ENCODE measurements around the gene CBLN1. TPM values are rescaled to one million over a fixed set of nuclear protein-coding genes. Genes with fewer than 3 reads are reported as not detected.
"Not testable (repeated sequence)": the region's sequence is repeated elsewhere in the genome, so short reads cannot be mapped to it uniquely, and the experiment has no call there.

CBLN1 gene
- polyA plus RNA-seq, 3 donors from 2014 or later: not detected

- Mint-ChIP-seq H3K4me1 (peaks cover 0 to 5% of the 10 kb centered on the region in 2 donors), H3K27me3 (ENCODE audit: low read depth in 3 of 3) (peaks cover 19 to 36% (median 19%) of the 10 kb centered on the region in 3 donors), H3K4me3 (no peak overlapping the region), H3K27ac (no peak overlapping the region), H3K36me3 (peaks cover 0 to 6% (median 0%) of the 10 kb centered on the region in 3 donors), H3K9me3 (peaks cover 0 to 15% (median 5%) of the 10 kb centered on the region in 6 donors)
- no peak for DNase-seq
Measured at GRCh38 chr16:49274591-49274990, 7.0 kb downstream of the CBLN1 start.

- Mint-ChIP-seq H3K27me3 (ENCODE audit: low read depth in 3 of 3) (peaks cover 12 to 30% (median 19%) of the 10 kb centered on the region in 3 donors), H3K27ac (no peak overlapping the region), H3K36me3 (peaks cover 0 to 2% (median 0%) of the 10 kb centered on the region in 3 donors), H3K4me3 (no peak overlapping the region), H3K4me1 (peaks cover 0 to 2% of the 10 kb centered on the region in 2 donors), H3K9me3 (peaks cover 0 to 12% (median 5%) of the 10 kb centered on the region in 6 donors)
- DNase-seq: no peak
Measured at GRCh38 chr16:49273771-49274170, 7.9 kb downstream of the CBLN1 start.

- Mint-ChIP-seq H3K4me1 (no peaks in the 10 kb centered on the region), H3K9me3 (peaks cover 0 to 4% (median 2%) of the 10 kb centered on the region in 6 donors), H3K4me3 (no peak overlapping the region), H3K27ac (no peak overlapping the region), H3K27me3 (ENCODE audit: low read depth in 3 of 3) (peaks cover 6 to 21% (median 17%) of the 10 kb centered on the region in 3 donors), H3K36me3 (no peaks in the 10 kb centered on the region)
- DNase-seq: no peak
Measured at GRCh38 chr16:49271363-49271762, 10.3 kb downstream of the CBLN1 start.

- H3K4me3 Mint-ChIP-seq: no peak overlapping the region
- H3K27ac Mint-ChIP-seq: no peak overlapping the region
- no peak for DNase-seq
- H3K27me3 Mint-ChIP-seq (ENCODE audit: low read depth in 3 of 3): peaks cover 2 to 15% (median 11%) of the 10 kb centered on the region in 3 donors
- H3K9me3 Mint-ChIP-seq: peaks cover 0 to 2% (median 0%) of the 10 kb centered on the region in 6 donors
- H3K36me3 Mint-ChIP-seq: no peaks in the 10 kb centered on the region
- no peaks in the 10 kb centered on the region for H3K4me1 Mint-ChIP-seq
Measured at GRCh38 chr16:49269201-49269600, 12.4 kb downstream of the CBLN1 start.

GRCh38 chr16:49268667-49269066 is 13.0 kb downstream of the CBLN1 start:
- H3K9me3 Mint-ChIP-seq: peaks cover 0 to 2% (median 0%) of the 10 kb centered on the region in 6 donors
- no peak overlapping the region for H3K4me3 Mint-ChIP-seq
- no peaks in the 10 kb centered on the region for H3K36me3 Mint-ChIP-seq
- H3K27ac Mint-ChIP-seq: no peak overlapping the region
- no peaks in the 10 kb centered on the region for H3K4me1 Mint-ChIP-seq
- DNase-seq: no peak
- peaks cover 2 to 10% (median 7%) of the 10 kb centered on the region in 3 donors for H3K27me3 Mint-ChIP-seq (ENCODE audit: low read depth in 3 of 3)

DNA sequence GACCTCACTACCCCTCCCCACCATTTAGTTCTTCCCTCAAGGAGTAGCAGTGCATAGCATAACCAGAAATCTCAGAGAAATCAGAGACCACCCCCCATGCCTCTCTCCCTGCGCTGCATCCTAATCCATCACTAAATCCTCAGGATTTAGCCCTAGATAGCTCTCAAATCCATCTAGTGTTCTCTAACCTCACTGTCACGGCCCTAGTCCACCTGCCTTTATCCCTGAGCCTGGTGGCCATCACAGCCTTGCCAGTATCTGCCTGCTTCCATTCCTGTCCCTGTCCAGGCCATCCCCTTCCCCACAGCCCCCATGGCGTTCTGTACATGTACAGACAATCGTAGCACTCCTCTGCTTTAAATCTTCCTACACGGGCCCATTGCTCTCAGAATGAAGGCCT is 19.1 kb downstream of the CBLN1 start:
- H3K4me1 Mint-ChIP-seq: no peaks in the 10 kb centered on the region
- peaks cover 0 to 4% (median 0%) of the 10 kb centered on the region in 6 donors for H3K9me3 Mint-ChIP-seq
- H3K27me3 Mint-ChIP-seq (ENCODE audit: low read depth in 3 of 3): peaks cover 0 to 6% (median 2%) of the 10 kb centered on the region in 3 donors
- DNase-seq: no peak
- no peak overlapping the region for H3K4me3 Mint-ChIP-seq
- no peaks in the 10 kb centered on the region for H3K36me3 Mint-ChIP-seq
- H3K27ac Mint-ChIP-seq: no peak overlapping the region

- no peak overlapping the region for H3K4me3 Mint-ChIP-seq
- H3K27me3 Mint-ChIP-seq (ENCODE audit: low read depth in 3 of 3): peaks cover 0 to 4% (median 2%) of the 10 kb centered on the region in 3 donors
- H3K36me3 Mint-ChIP-seq: no peaks in the 10 kb centered on the region
- no peaks in the 10 kb centered on the region for H3K4me1 Mint-ChIP-seq
- no peak for DNase-seq
- no peak overlapping the region for H3K27ac Mint-ChIP-seq
- H3K9me3 Mint-ChIP-seq: peaks cover 0 to 4% (median 0%) of the 10 kb centered on the region in 6 donors
Measured at GRCh38 chr16:49261930-49262329, 19.7 kb downstream of the CBLN1 start.

GRCh38 chr16:49260956-49261530 is 20.6 kb downstream of the CBLN1 start:
- Mint-ChIP-seq H3K27ac (no peak overlapping the region), H3K27me3 (ENCODE audit: low read depth in 3 of 3) (peaks cover 0 to 3% (median 2%) of the 10 kb centered on the region in 3 donors), H3K36me3 (no peaks in the 10 kb centered on the region), H3K4me3 (no peak overlapping the region), H3K9me3 (peaks cover 0 to 4% (median 0%) of the 10 kb centered on the region in 6 donors), H3K4me1 (no peaks in the 10 kb centered on the region)
- no peak for DNase-seq

DNA sequence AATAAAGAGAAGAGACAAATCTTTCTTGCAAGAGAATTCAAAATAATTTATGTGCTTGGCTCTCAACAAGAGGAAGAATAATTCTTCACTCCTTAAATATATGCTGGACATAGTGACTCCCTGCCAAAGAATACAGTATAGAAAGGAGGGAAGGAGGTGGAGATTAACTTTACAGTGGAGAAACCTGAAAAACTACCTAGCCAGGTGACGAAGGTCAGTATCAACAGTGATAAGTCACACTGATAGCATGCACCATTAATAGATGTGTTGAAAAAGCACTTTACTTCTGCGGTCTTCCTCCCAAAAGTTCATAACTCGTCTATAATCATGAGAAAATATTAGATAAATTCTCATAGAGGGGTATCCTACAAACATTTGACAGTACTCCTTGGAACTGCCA is 21.4 kb downstream of the CBLN1 start:
- Mint-ChIP-seq H3K9me3 (peaks cover 0 to 9% (median 0%) of the 10 kb centered on the region in 6 donors), H3K4me3 (no peak overlapping the region), H3K27me3 (ENCODE audit: low read depth in 3 of 3) (peaks cover 0 to 2% (median 2%) of the 10 kb centered on the region in 3 donors), H3K27ac (no peak overlapping the region), H3K36me3 (no peaks in the 10 kb centered on the region), H3K4me1 (no peaks in the 10 kb centered on the region)
- no peak for DNase-seq

GRCh38 chr16:49259330-49259729 is 22.3 kb downstream of the CBLN1 start:
- H3K4me3 Mint-ChIP-seq: no peak overlapping the region
- H3K4me1 Mint-ChIP-seq: no peaks in the 10 kb centered on the region

DNA sequence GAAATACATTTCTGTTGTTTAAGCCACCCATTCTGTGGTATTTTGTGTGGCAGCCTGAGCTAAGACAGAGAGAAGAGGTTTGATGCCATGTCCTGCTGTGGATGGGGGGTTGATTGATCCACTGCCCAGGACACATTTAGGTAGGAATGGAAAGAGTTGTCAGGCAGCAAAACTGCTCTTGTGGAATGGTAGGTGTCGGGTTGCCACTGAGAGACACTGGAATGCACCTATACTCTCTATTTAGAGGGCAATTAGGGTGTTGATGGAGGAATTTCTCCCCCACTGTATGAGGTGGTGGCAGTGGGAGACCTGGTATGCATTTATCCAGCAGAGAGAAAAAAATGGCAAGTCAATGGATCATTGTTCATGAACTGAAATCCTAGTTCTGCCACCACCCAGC is 30.9 kb downstream of the CBLN1 start:
- Mint-ChIP-seq H3K4me3 (no peak overlapping the region), H3K27ac (no peak overlapping the region), H3K36me3 (no peaks in the 10 kb centered on the region), H3K9me3 (peaks cover 0 to 19% (median 2%) of the 10 kb centered on the region in 6 donors), H3K4me1 (no peaks in the 10 kb centered on the region), H3K27me3 (ENCODE audit: low read depth in 3 of 3) (peaks cover 1 to 6% (median 2%) of the 10 kb centered on the region in 3 donors)
- no peak for DNase-seq

More at GRCh38 chr16:49259330-49259729, 22.3 kb downstream of the CBLN1 start:
- peaks cover 0 to 2% (median 0%) of the 10 kb centered on the region in 3 donors for H3K27me3 Mint-ChIP-seq (ENCODE audit: low read depth in 3 of 3)
- H3K36me3 Mint-ChIP-seq: no peaks in the 10 kb centered on the region
- DNase-seq: no peak
- H3K27ac Mint-ChIP-seq: no peak overlapping the region
- peaks cover 0 to 15% (median 0%) of the 10 kb centered on the region in 6 donors for H3K9me3 Mint-ChIP-seq

GRCh38 chr16:49248227-49248626 is 33.4 kb downstream of the CBLN1 start:
- H3K27me3 Mint-ChIP-seq (ENCODE audit: low read depth in 3 of 3): peaks cover 1 to 6% (median 2%) of the 10 kb centered on the region in 3 donors
- H3K4me1 Mint-ChIP-seq: no peaks in the 10 kb centered on the region
- DNase-seq: no peak

GRCh38 chr16:49236216-49236615 is 45.4 kb downstream of the CBLN1 start:
- H3K27me3 Mint-ChIP-seq (ENCODE audit: low read depth in 3 of 3): peaks cover 0 to 3% (median 2%) of the 10 kb centered on the region in 3 donors
- peaks cover 0 to 4% (median 0%) of the 10 kb centered on the region in 6 donors for H3K9me3 Mint-ChIP-seq
- no peak overlapping the region for H3K4me3 Mint-ChIP-seq
- H3K4me1 Mint-ChIP-seq: no peaks in the 10 kb centered on the region
- no peak overlapping the region for H3K27ac Mint-ChIP-seq
- DNase-seq: no peak
- H3K36me3 Mint-ChIP-seq: no peaks in the 10 kb centered on the region

More at GRCh38 chr16:49248227-49248626, 33.4 kb downstream of the CBLN1 start:
- no peaks in the 10 kb centered on the region for H3K36me3 Mint-ChIP-seq
- H3K27ac Mint-ChIP-seq: no peak overlapping the region
- H3K4me3 Mint-ChIP-seq: no peak overlapping the region
- peaks cover 0 to 3% (median 0%) of the 10 kb centered on the region in 6 donors for H3K9me3 Mint-ChIP-seq

- H3K9me3 Mint-ChIP-seq: peaks cover 0 to 10% (median 4%) of the 10 kb centered on the region in 6 donors
- not testable (repeated sequence) for H3K4me3 Mint-ChIP-seq; DNase-seq; H3K4me1 Mint-ChIP-seq; H3K27me3 Mint-ChIP-seq (ENCODE audit: low read depth in 3 of 3); H3K36me3 Mint-ChIP-seq; H3K27ac Mint-ChIP-seq
Measured at GRCh38 chr16:49228335-49228734, 53.3 kb downstream of the CBLN1 start.

Data from immature natural killer cell (primary cell).